Kidney (tissue), 14 donors: Measurements from ENCODE around the gene COPS7A. TPM values are rescaled to one million over a fixed set of nuclear protein-coding genes. Genes with fewer than 3 reads are reported as not detected.

Experiments
- DNase-seq, 5 donors: peaks; one replicate each; pipeline ENCODE4 v3.0.0-alpha.2; 2013 to 2020
- FAIRE-seq: peaks from 2 replicates; lab custom pipeline; 2012; peaks lifted over from hg19 to GRCh38; lab: Jason Lieb, UNC
- H3K27ac ChIP-seq, 2 donors: one replicate each; pipeline ENCODE4 v1.7.0; 2013; ENCODE audit warnings: low read depth in 2 of 2, low read length in 2 of 2, inconsistent platforms in 1 of 2
- H3K27me3 ChIP-seq: one replicate; pipeline ENCODE4 v1.7.1; 2013; ENCODE audit warnings: low read length, inconsistent platforms; ENCODE audit not compliant: control insufficient read depth, insufficient read depth
- H3K36me3 ChIP-seq, 3 donors: one replicate each; pipeline versions ENCODE4 v1.7.0 to v1.7.1; 2013; ENCODE audit warnings: low read length in 3 of 3, control low read depth in 1 of 3, inconsistent platforms in 1 of 3; ENCODE audit not compliant: insufficient read depth in 3 of 3, control insufficient read depth in 2 of 3
- H3K4me1 ChIP-seq, 3 donors: one replicate each; pipeline versions ENCODE4 v1.7.0 to v1.7.1; 2013; ENCODE audit warnings: low read length in 3 of 3, inconsistent platforms in 1 of 3, low read depth in 1 of 3; ENCODE audit not compliant: control insufficient read depth in 2 of 3, insufficient read depth in 2 of 3
- H3K4me3 ChIP-seq, 3 donors: one replicate each; pipeline versions ENCODE4 v1.7.0 to v1.8.1; 2013; ENCODE audit warnings: low read length in 3 of 3, control low read depth in 1 of 3, inconsistent platforms in 1 of 3
- H3K9ac ChIP-seq, 3 donors: one replicate each; pipeline versions ENCODE4 v1.7.0 to v1.7.1; 2013; ENCODE audit warnings: low read length in 3 of 3, control low read depth in 1 of 3, inconsistent platforms in 1 of 3
- H3K9me3 ChIP-seq, 3 donors: one replicate each; pipeline versions ENCODE4 v1.7.0 to v1.7.1; 2013; ENCODE audit warnings: low read length in 3 of 3, control low read depth in 1 of 3, inconsistent platforms in 1 of 3; ENCODE audit not compliant: control insufficient read depth in 2 of 3, insufficient read depth in 1 of 3
- intact Hi-C: fragments of 100-400 bp; cut with DNase I; formaldehyde crosslinking; loops from one replicate; pipeline ENCODE4 v1.11.1; 2022
- polyA plus RNA-seq: library from polyadenylated mRNA; stranded (reverse); fragments of 350-450 nt; fragmentation: Illumina TruSeq; extraction: RNeasy Lipid Tissue Mini Kit (QIAGEN cat#74804); gene quantifications from one replicate; pipeline ENCODE4 v1.2.3, GENCODE V29; 2014; ENCODE audit warnings: low read depth, low replicate concordance; ENCODE audit not compliant: insufficient read depth
- total RNA-seq: library from RNA; stranded (reverse); fragmentation: NEBNext Ultra II Directional; extraction: Animal tissue kit (Norgen Biotek cat#: 25700); gene quantifications from one replicate; pipeline ENCODE4 v1.2.1, GENCODE V29; 2021
- TF ChIP-seq, protein P1 (sequence below): IDR thresholded peaks from 3 replicates; pipeline ENCODE4 v1.5.1; 2012; ENCODE audit warnings: mild to moderate bottlenecking, moderate library complexity, borderline replicate concordance; ENCODE audit not compliant: insufficient read depth; ENCODE audit errors: extremely low read depth
- donor health status: control.
- donor health status: control.
- donor health status: control.
- donor health status: control.
- donor health status: control.
- donor health status: DM: yes; HTN: yes; CAD: no.
- donor health status: Normal renal cell carcinoma (clear cell type).

The COPS7A gene
- total and polyA plus RNA-seq, 2 donors from 2014 or later = 71.9 to 94.1 TPM

DNA sequence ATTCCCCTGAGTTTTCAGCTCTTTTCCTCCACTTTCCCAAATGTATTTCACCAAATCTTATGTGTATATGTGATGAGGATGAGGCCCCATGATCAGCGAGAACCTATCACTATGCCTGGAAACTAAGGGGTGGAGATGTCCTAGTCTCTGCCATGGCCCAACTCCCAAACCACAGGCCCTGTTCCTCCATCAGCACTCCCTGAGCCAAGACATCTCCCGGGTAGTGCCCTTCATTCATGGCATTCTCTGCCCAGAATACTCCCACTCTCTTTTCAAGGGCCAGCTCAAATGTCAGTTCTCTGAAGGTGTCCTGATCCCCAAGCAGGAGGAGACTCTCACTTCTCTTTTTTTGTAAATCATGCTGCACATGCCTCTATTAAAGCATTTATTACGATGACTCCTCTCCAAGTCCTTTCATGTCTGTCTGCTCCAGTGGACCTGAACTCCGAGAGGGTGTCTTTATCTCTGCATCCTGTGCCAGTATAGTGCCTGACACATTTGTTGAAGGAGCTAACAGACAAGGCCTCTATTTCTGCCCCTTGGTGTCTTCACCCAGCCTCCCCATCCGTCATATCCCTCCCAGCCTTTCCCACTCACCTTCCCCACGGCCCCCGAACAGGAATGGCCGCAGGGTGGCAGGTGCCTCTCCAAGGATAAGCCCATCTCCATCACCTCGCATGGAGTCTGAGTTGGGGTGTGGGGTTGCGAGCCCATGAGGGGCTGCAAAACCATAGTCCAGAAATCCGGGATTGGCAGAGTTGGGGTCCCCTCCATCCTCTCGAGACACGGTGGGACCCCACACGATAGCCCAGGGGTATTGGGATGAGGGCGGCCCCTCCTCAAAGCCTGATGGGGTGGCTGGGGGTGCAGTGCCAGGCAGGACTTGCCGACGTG is 26.9 kb upstream of the COPS7A start:
- H3K9me3 ChIP-seq = no peaks in the 10 kb centered on the region
- H3K27me3 ChIP-seq = no peaks in the 10 kb centered on the region
- FAIRE-seq (no peak), DNase-seq (peak in 4 of 5 donors; percentile 27 to 68 (median 59))
- peaks cover 0 to 5% (median 0%) of the 10 kb centered on the region in 3 donors for H3K4me1 ChIP-seq
- TF ChIP-seq, protein P1, sequence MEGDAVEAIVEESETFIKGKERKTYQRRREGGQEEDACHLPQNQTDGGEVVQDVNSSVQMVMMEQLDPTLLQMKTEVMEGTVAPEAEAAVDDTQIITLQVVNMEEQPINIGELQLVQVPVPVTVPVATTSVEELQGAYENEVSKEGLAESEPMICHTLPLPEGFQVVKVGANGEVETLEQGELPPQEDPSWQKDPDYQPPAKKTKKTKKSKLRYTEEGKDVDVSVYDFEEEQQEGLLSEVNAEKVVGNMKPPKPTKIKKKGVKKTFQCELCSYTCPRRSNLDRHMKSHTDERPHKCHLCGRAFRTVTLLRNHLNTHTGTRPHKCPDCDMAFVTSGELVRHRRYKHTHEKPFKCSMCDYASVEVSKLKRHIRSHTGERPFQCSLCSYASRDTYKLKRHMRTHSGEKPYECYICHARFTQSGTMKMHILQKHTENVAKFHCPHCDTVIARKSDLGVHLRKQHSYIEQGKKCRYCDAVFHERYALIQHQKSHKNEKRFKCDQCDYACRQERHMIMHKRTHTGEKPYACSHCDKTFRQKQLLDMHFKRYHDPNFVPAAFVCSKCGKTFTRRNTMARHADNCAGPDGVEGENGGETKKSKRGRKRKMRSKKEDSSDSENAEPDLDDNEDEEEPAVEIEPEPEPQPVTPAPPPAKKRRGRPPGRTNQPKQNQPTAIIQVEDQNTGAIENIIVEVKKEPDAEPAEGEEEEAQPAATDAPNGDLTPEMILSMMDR = no peak
- H3K36me3 ChIP-seq = no peaks in the 10 kb centered on the region
- H3K4me3 ChIP-seq = no peak overlapping the region
- H3K9ac ChIP-seq = no peak overlapping the region
- no peak overlapping the region for H3K27ac ChIP-seq
- intact Hi-C loops = no loop called here

DNA sequence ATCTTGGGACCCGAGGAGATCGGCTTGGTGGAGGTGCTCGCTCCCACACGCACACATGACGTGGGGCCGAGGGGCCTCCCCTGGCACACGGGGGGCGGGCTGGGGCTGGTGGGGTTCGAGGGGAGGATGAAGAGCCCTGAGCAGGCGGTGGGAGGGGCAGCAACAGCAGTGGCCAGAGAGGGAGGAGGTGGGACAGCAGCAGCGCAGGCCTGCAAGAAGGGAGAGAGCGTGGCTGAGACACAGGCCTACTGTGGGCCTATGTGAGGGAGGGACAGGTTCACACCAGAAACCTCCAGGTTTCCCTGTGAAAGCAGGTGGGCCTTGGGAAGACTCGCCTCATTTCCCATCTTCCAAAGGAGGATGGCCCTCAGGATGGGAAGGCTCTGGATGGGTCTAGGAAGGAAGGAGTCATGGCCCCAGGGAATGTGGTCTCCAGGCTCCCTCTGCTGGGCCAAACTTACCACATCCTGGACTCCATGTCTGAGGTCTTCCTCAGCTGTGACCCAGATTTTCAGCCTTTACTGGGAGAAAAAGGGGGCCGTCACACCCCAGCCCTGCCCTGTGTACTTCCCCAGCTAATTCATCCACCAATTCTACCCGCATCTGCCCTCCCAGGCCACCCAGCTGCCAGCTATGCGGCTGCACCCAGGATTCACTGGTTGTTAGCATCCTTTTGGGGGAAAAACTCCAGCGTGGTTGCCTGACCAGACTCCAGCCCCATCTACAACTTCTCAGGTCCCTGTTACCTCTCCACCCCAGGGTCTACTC is 26.1 kb upstream of the COPS7A start:
- no peak overlapping the region for H3K9ac ChIP-seq
- TF ChIP-seq, protein P1 = peak; percentile 40

DNA sequence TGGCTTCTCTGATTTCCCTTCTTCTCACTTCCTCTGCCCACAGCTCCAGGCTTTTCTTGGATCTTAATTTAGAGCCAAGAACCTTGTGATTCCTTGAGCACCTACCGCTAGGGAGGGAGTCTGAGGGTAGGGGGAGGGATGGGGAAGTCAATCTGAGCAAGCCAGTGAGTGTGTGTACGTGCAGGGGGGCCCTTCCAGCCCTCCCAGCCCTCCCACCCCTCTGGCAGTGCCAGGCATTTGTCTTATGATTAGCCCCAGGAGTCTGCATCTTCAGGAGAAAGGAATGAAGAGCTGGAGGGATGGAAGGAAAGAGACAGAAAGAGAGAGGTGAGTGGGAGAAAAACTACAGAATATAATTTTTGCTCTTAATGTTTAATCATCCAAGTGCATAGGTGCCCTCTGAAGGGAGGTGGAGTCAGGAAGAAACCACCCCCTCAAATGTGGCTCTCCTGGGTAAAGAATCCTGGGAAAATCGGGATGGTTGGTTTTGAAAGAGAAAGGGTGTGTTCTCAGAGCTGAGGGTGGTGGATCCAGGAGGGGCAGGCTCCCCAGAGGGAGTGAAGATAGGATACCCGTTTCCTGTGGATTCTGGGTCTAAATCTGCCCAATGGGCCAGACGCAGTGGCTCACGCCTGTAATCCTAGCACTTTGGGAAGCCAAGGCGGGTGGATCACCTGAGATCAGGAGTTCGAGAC is 25.3 kb upstream of the COPS7A start:
- Histone ChIP-seq H3K4me1 (peaks cover 0 to 5% (median 0%) of the 10 kb centered on the region in 3 donors), H3K27me3 (no peaks in the 10 kb centered on the region), H3K27ac (no peak overlapping the region), H3K9ac (no peak overlapping the region), H3K36me3 (no peaks in the 10 kb centered on the region), H3K4me3 (no peak overlapping the region), H3K9me3 (no peaks in the 10 kb centered on the region)
- no peak for FAIRE-seq
- intact Hi-C loops = no loop called here
- TF ChIP-seq, protein P1 = no peak
- no peak for DNase-seq

More for the DNA sequence above, 26.1 kb upstream of the COPS7A start:
- no peaks in the 10 kb centered on the region for H3K36me3 ChIP-seq
- H3K27ac ChIP-seq = no peak overlapping the region
- no peaks in the 10 kb centered on the region for H3K9me3 ChIP-seq
- FAIRE-seq = no peak
- intact Hi-C loops = no loop called here
- peaks cover 0 to 5% (median 0%) of the 10 kb centered on the region in 3 donors for H3K4me1 ChIP-seq
- peak; percentile 49 to 78 (median 56) for DNase-seq
- H3K4me3 ChIP-seq = no peak overlapping the region
- H3K27me3 ChIP-seq = no peaks in the 10 kb centered on the region
